ENCODE results near the gene ERG28. TPM values are rescaled to one million over a fixed set of nuclear protein-coding genes. Genes with fewer than 3 reads are reported as not detected.

The ERG28 gene
- total RNA-seq, 1 donor from 2014 or later: 2.1 TPM

DNA sequence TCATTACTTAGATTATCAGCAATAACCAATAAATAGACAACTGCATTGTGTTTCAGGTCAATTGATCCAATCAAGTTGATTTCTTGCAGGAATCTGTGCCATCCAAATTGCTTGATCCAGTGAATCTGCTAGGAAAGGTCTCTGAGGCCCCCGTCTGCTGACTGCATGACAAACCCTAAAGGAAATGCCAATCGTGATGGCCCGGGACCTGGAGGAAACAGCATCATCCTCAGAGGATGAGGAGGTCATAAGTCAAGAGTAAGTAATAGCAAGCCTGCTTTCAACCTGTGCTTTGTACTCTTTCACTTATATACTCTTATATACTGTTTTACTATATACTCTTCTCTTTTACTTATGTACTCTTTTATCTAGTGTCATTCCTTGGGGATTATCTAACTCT is 2.3 kb upstream of the ERG28 start:
- no peak overlapping the region for H3K4me3 ChIP-seq (ENCODE audit: low read length in 3 of 3)
- H3K27ac ChIP-seq (ENCODE audit: low read depth, low read length): no peak overlapping the region
- H3K36me3 ChIP-seq (ENCODE audit: control insufficient read depth in 3 of 3, insufficient read depth in 3 of 3, low read length in 3 of 3): peaks cover 0 to 11% (median 0%) of the 10 kb centered on the region in 3 donors
- no peak overlapping the region for H3K9ac ChIP-seq (ENCODE audit: low read depth in 1 of 3, low read length in 3 of 3)
- peaks cover 9 to 18% (median 14%) of the 10 kb centered on the region in 3 donors for H3K4me1 ChIP-seq (ENCODE audit: control insufficient read depth in 3 of 3, insufficient read depth in 3 of 3, low read length in 3 of 3)
- no peaks in the 10 kb centered on the region for H3K27me3 ChIP-seq (ENCODE audit: control insufficient read depth in 3 of 3, insufficient read depth in 3 of 3, low read length in 3 of 3)
- no peaks in the 10 kb centered on the region for H3K9me3 ChIP-seq (ENCODE audit: control insufficient read depth in 3 of 3, low read length in 3 of 3)

DNA sequence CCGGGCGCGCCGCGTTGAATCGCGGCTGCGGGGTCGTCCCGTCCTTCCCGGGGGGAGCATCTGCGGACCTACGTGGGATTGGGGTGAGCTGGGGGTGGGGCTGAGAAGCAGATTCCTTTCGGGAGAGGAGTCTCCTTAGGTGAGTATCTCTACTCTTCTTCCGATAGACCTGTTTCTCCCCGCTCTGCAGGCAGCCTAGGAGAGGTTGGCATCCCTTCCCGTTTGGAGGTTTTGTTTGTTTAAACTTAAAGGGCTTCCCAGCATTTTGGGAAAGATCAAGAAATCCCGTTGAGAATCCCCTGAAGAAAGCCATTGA is 781 bp upstream of the ERG28 start:
- Histone ChIP-seq H3K4me3 (ENCODE audit: low read length in 3 of 3) (peak overlapping the region; percentile 90 to 97 (median 94)), H3K9me3 (ENCODE audit: control insufficient read depth in 3 of 3, low read length in 3 of 3) (no peaks in the 10 kb centered on the region), H3K4me1 (ENCODE audit: control insufficient read depth in 3 of 3, insufficient read depth in 3 of 3, low read length in 3 of 3) (peaks cover 17 to 29% (median 21%) of the 10 kb centered on the region in 3 donors), H3K36me3 (ENCODE audit: control insufficient read depth in 3 of 3, insufficient read depth in 3 of 3, low read length in 3 of 3) (peaks cover 0 to 11% (median 11%) of the 10 kb centered on the region in 3 donors), H3K27me3 (ENCODE audit: control insufficient read depth in 3 of 3, insufficient read depth in 3 of 3, low read length in 3 of 3) (no peaks in the 10 kb centered on the region), H3K27ac (ENCODE audit: low read depth, low read length) (peak overlapping the region; percentile 89), H3K9ac (ENCODE audit: low read depth in 1 of 3, low read length in 3 of 3) (peak overlapping the region; percentile 87 to 91 (median 88))

GRCh38 chr14:75660238-75660629 is 442 bp downstream of the ERG28 start:
- peaks cover 19 to 36% (median 28%) of the 10 kb centered on the region in 3 donors for H3K4me1 ChIP-seq (ENCODE audit: control insufficient read depth in 3 of 3, insufficient read depth in 3 of 3, low read length in 3 of 3)
- peaks cover 0 to 11% (median 9%) of the 10 kb centered on the region in 3 donors for H3K36me3 ChIP-seq (ENCODE audit: control insufficient read depth in 3 of 3, insufficient read depth in 3 of 3, low read length in 3 of 3)

DNA sequence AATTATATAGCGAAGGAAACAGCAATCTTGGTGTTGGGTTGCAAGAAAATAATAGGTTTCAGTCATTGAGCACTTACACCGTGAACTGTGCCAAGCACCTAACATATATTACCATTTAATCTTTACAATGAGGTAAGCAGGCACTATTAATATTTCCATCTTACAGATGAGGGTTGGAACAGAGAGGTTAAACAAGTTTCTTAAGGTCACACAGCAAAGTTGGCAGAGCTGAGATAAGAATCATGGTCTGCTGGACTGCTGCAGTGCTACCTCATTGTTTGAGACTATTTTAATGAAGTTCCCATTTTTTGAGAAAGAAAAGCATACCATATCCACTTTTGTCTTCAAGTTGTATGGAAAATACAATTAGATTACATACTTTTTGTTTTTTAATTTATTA is 1.7 kb downstream of the ERG28 start:
- Histone ChIP-seq H3K27ac (ENCODE audit: low read depth, low read length) (no peak overlapping the region), H3K36me3 (ENCODE audit: control insufficient read depth in 3 of 3, insufficient read depth in 3 of 3, low read length in 3 of 3) (peaks cover 0 to 14% (median 10%) of the 10 kb centered on the region in 3 donors), H3K9ac (ENCODE audit: low read depth in 1 of 3, low read length in 3 of 3) (no peak overlapping the region), H3K4me3 (ENCODE audit: low read length in 3 of 3) (no peak overlapping the region), H3K9me3 (ENCODE audit: control insufficient read depth in 3 of 3, low read length in 3 of 3) (no peaks in the 10 kb centered on the region), H3K4me1 (ENCODE audit: control insufficient read depth in 3 of 3, insufficient read depth in 3 of 3, low read length in 3 of 3) (peaks cover 20 to 36% (median 30%) of the 10 kb centered on the region in 3 donors), H3K27me3 (ENCODE audit: control insufficient read depth in 3 of 3, insufficient read depth in 3 of 3, low read length in 3 of 3) (no peaks in the 10 kb centered on the region)

More at GRCh38 chr14:75660238-75660629, 442 bp downstream of the ERG28 start:
- H3K27me3 ChIP-seq (ENCODE audit: control insufficient read depth in 3 of 3, insufficient read depth in 3 of 3, low read length in 3 of 3): no peaks in the 10 kb centered on the region
- H3K4me3 ChIP-seq (ENCODE audit: low read length in 3 of 3): peak overlapping the region; percentile 90 to 97 (median 94)
- H3K27ac ChIP-seq (ENCODE audit: low read depth, low read length): peak overlapping the region; percentile 89
- H3K9ac ChIP-seq (ENCODE audit: low read depth in 1 of 3, low read length in 3 of 3): peak overlapping the region; percentile 84 to 91 (median 87)
- H3K9me3 ChIP-seq (ENCODE audit: control insufficient read depth in 3 of 3, low read length in 3 of 3): no peaks in the 10 kb centered on the region

DNA sequence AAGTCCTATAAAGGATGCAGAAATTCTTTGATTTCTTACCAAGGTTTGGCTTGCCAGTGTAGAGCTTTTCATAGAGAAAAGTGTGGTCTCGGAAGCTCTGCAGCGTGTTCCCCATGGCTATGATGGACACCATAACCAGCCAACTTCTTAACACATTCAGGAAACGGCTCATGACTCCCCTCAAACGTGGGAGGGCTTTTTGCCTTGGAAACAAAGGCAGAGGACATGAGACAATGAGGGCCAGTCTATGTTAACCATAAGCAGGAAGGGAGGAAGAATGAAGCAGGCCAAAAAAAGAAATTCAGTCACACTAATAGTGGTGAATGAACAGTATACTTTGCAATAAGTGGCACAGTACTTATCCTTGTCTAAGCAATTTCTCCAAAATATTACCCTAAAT is 3.3 kb downstream of the ERG28 start:
- peaks cover 22 to 36% (median 30%) of the 10 kb centered on the region in 3 donors for H3K4me1 ChIP-seq (ENCODE audit: control insufficient read depth in 3 of 3, insufficient read depth in 3 of 3, low read length in 3 of 3)
- peak overlapping the region; percentile 27 for H3K27ac ChIP-seq (ENCODE audit: low read depth, low read length)
- no peak overlapping the region for H3K9ac ChIP-seq (ENCODE audit: low read depth in 1 of 3, low read length in 3 of 3)
- H3K4me3 ChIP-seq (ENCODE audit: low read length in 3 of 3): no peak overlapping the region
- no peaks in the 10 kb centered on the region for H3K27me3 ChIP-seq (ENCODE audit: control insufficient read depth in 3 of 3, insufficient read depth in 3 of 3, low read length in 3 of 3)
- H3K9me3 ChIP-seq (ENCODE audit: control insufficient read depth in 3 of 3, low read length in 3 of 3): no peaks in the 10 kb centered on the region
- peaks cover 2 to 14% (median 4%) of the 10 kb centered on the region in 3 donors for H3K36me3 ChIP-seq (ENCODE audit: control insufficient read depth in 3 of 3, insufficient read depth in 3 of 3, low read length in 3 of 3)

- Histone ChIP-seq H3K9ac (ENCODE audit: low read depth in 1 of 3, low read length in 3 of 3) (no peak overlapping the region), H3K4me1 (ENCODE audit: control insufficient read depth in 3 of 3, insufficient read depth in 3 of 3, low read length in 3 of 3) (peaks cover 14 to 29% (median 27%) of the 10 kb centered on the region in 3 donors), H3K9me3 (ENCODE audit: control insufficient read depth in 3 of 3, low read length in 3 of 3) (no peaks in the 10 kb centered on the region), H3K36me3 (ENCODE audit: control insufficient read depth in 3 of 3, insufficient read depth in 3 of 3, low read length in 3 of 3) (peaks cover 6 to 33% (median 23%) of the 10 kb centered on the region in 3 donors), H3K27ac (ENCODE audit: low read depth, low read length) (no peak overlapping the region), H3K27me3 (ENCODE audit: control insufficient read depth in 3 of 3, insufficient read depth in 3 of 3, low read length in 3 of 3) (no peaks in the 10 kb centered on the region), H3K4me3 (ENCODE audit: low read length in 3 of 3) (no peak overlapping the region)
Observed at GRCh38 chr14:75655235-75655634, 5.4 kb downstream of the ERG28 start.

GRCh38 chr14:75654127-75654732 is 6.4 kb downstream of the ERG28 start:
- Histone ChIP-seq H3K4me1 (ENCODE audit: control insufficient read depth in 3 of 3, insufficient read depth in 3 of 3, low read length in 3 of 3) (peaks cover 9 to 24% (median 23%) of the 10 kb centered on the region in 3 donors), H3K9me3 (ENCODE audit: control insufficient read depth in 3 of 3, low read length in 3 of 3) (no peaks in the 10 kb centered on the region), H3K36me3 (ENCODE audit: control insufficient read depth in 3 of 3, insufficient read depth in 3 of 3, low read length in 3 of 3) (peaks cover 11 to 35% (median 33%) of the 10 kb centered on the region in 3 donors), H3K27ac (ENCODE audit: low read depth, low read length) (no peak overlapping the region), H3K9ac (ENCODE audit: low read depth in 1 of 3, low read length in 3 of 3) (no peak overlapping the region), H3K4me3 (ENCODE audit: low read length in 3 of 3) (no peak overlapping the region), H3K27me3 (ENCODE audit: control insufficient read depth in 3 of 3, insufficient read depth in 3 of 3, low read length in 3 of 3) (no peaks in the 10 kb centered on the region)

DNA sequence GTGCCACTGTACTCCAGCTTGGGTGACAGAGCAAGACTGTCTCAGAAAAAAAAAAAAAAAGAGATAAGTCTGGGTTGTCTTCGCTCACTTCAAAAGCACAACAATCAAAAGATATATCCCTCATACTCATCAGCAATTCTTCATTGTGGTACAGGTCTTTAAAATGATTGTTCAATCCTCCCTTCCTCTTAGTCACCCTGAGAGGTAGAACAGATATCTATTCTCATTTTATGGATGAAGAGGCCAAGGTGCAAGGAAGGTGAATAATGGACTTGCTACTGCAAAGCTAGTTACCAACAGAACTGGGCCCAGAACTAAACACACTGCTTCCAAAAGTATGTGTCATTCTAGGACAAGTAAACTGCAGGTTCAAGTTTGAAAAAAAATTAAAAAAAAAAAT is 7.1 kb downstream of the ERG28 start:
- H3K36me3 ChIP-seq (ENCODE audit: control insufficient read depth in 3 of 3, insufficient read depth in 3 of 3, low read length in 3 of 3): peaks cover 11 to 35% (median 35%) of the 10 kb centered on the region in 3 donors
- H3K4me1 ChIP-seq (ENCODE audit: control insufficient read depth in 3 of 3, insufficient read depth in 3 of 3, low read length in 3 of 3): peaks cover 11 to 31% (median 26%) of the 10 kb centered on the region in 3 donors
- no peak overlapping the region for H3K4me3 ChIP-seq (ENCODE audit: low read length in 3 of 3)
- H3K9ac ChIP-seq (ENCODE audit: low read depth in 1 of 3, low read length in 3 of 3): no peak overlapping the region
- no peaks in the 10 kb centered on the region for H3K27me3 ChIP-seq (ENCODE audit: control insufficient read depth in 3 of 3, insufficient read depth in 3 of 3, low read length in 3 of 3)
- H3K9me3 ChIP-seq (ENCODE audit: control insufficient read depth in 3 of 3, low read length in 3 of 3): no peaks in the 10 kb centered on the region
- no peak overlapping the region for H3K27ac ChIP-seq (ENCODE audit: low read depth, low read length)

GRCh38 chr14:75650253-75651058 is 10.2 kb downstream of the ERG28 start:
- Histone ChIP-seq H3K36me3 (ENCODE audit: control insufficient read depth in 3 of 3, insufficient read depth in 3 of 3, low read length in 3 of 3) (peaks cover 11 to 35% (median 25%) of the 10 kb centered on the region in 3 donors), H3K9me3 (ENCODE audit: control insufficient read depth in 3 of 3, low read length in 3 of 3) (no peaks in the 10 kb centered on the region), H3K27ac (ENCODE audit: low read depth, low read length) (no peak overlapping the region), H3K9ac (ENCODE audit: low read depth in 1 of 3, low read length in 3 of 3) (no peak overlapping the region), H3K27me3 (ENCODE audit: control insufficient read depth in 3 of 3, insufficient read depth in 3 of 3, low read length in 3 of 3) (no peaks in the 10 kb centered on the region), H3K4me1 (ENCODE audit: control insufficient read depth in 3 of 3, insufficient read depth in 3 of 3, low read length in 3 of 3) (peaks cover 16 to 33% (median 22%) of the 10 kb centered on the region in 3 donors), H3K4me3 (ENCODE audit: low read length in 3 of 3) (no peak overlapping the region)

DNA sequence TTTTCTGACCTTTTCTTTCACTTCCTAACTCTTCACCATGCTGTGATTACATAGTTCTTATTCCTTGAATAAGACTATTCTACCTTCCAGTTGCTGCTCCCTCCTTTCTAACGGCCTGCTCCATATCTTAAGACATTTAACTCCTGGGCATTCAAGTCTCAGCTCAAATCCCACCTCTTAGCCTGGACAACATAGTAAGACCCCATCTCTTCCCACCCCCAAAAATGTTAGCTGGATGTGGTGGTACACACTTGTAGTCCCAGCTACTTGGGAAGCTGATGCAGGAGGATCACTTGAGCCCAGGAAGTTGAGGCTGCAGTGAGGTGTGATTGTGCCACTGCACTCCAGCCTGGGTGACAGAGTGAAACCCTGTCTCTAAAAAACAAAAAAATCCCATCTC is 10.9 kb downstream of the ERG28 start:
- H3K27ac ChIP-seq (ENCODE audit: low read depth, low read length): no peak overlapping the region
- no peak overlapping the region for H3K4me3 ChIP-seq (ENCODE audit: low read length in 3 of 3)
- H3K36me3 ChIP-seq (ENCODE audit: control insufficient read depth in 3 of 3, insufficient read depth in 3 of 3, low read length in 3 of 3): peaks cover 11 to 33% (median 25%) of the 10 kb centered on the region in 3 donors

More for the DNA sequence above, 10.9 kb downstream of the ERG28 start:
- no peak overlapping the region for H3K9ac ChIP-seq (ENCODE audit: low read depth in 1 of 3, low read length in 3 of 3)
- no peaks in the 10 kb centered on the region for H3K9me3 ChIP-seq (ENCODE audit: control insufficient read depth in 3 of 3, low read length in 3 of 3)
- no peaks in the 10 kb centered on the region for H3K27me3 ChIP-seq (ENCODE audit: control insufficient read depth in 3 of 3, insufficient read depth in 3 of 3, low read length in 3 of 3)
- H3K4me1 ChIP-seq (ENCODE audit: control insufficient read depth in 3 of 3, insufficient read depth in 3 of 3, low read length in 3 of 3): peaks cover 16 to 36% (median 22%) of the 10 kb centered on the region in 3 donors

All from skeletal muscle tissue (tissue), 4 donors.